Activated CD4-positive, CD25-positive, alpha-beta regulatory T cell treated with anti-CD3 and anti-CD28 coated beads, Interleukin-2, amount 50 U/mL, for 24 hours (primary cell): ENCODE measurements around the gene ACAP1.

ENCODE experiments used
- ATAC-seq, 2 donors: fragments of 150-1000 bp; cut with Tn5 transposase; one replicate each; pipeline ENCODE4 v1.10.0; 2021; ENCODE audit warnings: mild to moderate bottlenecking in 1 of 2, moderate library complexity in 1 of 2

ACAP1 gene

GRCh38 chr17:7311110-7311705 is 25.1 kb upstream of the ACAP1 start:
- ATAC-seq = no peak

- no peak for ATAC-seq
These were observed 23.8 kb upstream of the ACAP1 start for GRCh38 chr17:7312432-7313087.

GRCh38 chr17:7313088-7313889 is 23.0 kb upstream of the ACAP1 start:
- ATAC-seq = peak; percentile 7 to 8

DNA sequence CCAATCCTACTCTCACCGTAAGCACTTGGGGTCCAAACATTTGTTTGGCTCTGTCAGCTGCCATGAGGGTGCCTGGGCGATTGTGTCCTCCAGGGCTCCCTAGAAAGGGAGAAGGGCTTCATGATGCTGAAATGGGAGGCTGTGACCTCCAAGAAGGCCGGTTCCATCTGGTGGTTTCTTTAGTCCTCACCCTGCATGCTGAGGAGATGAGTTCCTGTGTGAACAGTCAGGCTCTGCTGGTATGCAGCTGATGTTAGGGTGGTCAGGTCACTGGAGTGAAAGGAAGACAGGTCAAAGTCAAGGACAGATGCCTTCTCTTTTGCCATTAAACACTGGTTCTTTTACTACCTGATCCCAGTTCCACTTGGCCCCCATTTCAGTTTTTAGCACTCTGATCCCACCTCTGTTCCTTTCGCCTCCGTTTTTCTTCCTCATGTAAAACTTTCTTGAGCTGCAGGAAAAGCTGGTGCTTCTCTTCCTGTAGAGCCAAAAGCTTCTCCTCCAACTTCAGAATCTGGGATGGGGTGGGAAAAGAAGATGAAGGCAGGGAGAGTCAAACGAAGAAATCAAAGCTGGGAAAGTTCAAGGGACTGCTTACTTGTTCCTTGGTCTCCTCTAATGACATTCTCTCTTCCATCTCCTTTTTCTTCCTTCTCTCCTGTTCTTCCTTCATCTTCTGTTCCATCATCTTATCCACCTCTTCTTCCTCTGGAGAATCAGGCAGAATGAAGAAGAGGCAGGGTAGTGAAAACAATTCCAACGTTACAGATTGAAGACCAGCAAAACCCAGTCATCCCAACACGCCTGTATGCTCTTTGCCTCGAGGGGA is 22.2 kb upstream of the ACAP1 start:
- no peak for ATAC-seq

DNA sequence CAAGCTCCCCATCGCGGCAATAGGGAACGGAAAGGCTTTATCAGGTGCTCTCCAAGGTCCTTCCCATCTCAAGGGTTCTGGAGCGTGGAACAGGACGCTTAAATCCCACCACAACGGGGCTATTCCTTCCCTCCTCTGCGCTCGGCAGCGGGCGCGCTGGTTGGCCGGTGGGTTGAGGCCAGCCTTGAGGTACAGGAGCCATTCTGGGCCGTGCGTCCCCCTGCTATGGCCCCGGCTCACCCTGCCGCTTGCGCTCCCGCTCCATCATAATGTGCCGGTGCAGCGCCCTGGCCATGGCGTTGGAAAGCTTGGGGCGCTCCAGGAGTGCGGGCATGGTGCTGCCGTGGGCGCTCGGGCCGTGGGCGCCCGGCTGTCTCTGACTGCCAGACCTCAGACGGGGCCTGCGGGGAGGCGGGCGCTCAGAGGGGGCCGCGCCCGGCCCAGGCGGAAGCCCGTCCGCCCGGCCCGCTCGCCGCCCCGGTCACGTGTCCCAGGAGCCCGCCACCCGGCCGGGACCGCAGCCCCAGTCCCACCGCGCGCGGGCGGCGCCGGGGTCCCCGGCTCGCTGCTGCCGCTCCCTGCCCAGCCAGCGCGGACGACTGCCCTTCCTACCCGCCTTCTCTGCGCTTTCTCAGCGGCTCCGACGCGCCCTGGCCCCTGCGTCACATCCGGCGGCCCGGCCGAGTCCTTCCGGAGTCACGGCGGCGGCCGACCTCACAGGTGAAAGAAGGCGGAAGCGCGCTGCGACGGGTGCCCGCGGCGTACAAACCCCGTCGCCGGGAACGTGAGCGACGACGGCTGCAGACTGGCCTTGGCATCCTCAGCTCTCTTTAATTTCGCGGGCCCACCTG is 21.4 kb upstream of the ACAP1 start, which contains the start of gene GPS2:
GPS2 (minus strand) TSS at position 642 of the 851 bp plus-strand sequence; CDS start at position 334, 308 bp downstream.
- ATAC-seq = peak; percentile 81 to 82

- ATAC-seq = no peak
These were observed 20.6 kb upstream of the ACAP1 start for GRCh38 chr17:7315570-7316235.

DNA sequence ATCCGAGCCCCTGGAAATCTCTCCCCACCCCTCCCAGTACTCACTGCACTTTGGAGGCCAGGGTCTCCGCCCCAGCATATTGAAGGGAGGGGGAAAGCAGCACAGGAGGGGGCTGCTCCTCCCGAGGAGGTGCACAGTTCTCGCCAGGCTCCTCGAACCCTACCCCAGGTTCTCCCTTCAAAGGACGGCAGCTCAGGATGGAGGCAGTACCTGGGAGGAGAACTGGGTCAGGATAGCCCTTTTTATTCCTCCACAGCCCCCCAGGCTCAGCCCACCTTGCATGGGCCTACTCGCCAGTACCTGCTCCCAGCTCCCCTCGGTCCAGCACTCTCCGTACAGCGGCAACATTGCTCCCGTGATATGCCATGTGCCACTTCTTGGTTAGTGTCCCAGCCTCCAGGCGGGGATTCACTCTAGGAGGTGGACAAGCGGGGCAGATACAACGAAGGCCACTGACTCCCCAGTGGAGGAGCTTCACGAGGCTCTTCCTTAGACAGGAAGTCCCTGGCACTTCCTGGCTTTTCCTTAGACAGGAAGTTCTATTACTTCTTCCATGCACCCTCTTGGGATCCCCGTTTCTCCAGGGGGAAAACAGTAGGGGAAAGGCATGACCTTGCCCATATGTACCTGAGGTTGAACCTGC is 19.0 kb upstream of the ACAP1 start:
- ATAC-seq = no peak

- ATAC-seq = no peak
These were observed 18.0 kb upstream of the ACAP1 start for GRCh38 chr17:7318121-7318860.

- no peak for ATAC-seq
These were observed 14.9 kb upstream of the ACAP1 start for GRCh38 chr17:7321466-7321865.

GRCh38 chr17:7322520-7323194 is 13.7 kb upstream of the ACAP1 start:
- ATAC-seq = no peak

- ATAC-seq = peak; percentile 33 to 42
These were observed 12.4 kb upstream of the ACAP1 start for GRCh38 chr17:7323731-7324437.

GRCh38 chr17:7324438-7324779 is 11.9 kb upstream of the ACAP1 start:
- ATAC-seq = no peak

GRCh38 chr17:7325031-7325528 is 11.2 kb upstream of the ACAP1 start:
- no peak for ATAC-seq

GRCh38 chr17:7326186-7326585 is 10.1 kb upstream of the ACAP1 start:
- no peak for ATAC-seq

- no peak for ATAC-seq
These were observed 9.3 kb upstream of the ACAP1 start for GRCh38 chr17:7327056-7327455.

GRCh38 chr17:7327501-7327900 is 8.8 kb upstream of the ACAP1 start:
- ATAC-seq = no peak

DNA sequence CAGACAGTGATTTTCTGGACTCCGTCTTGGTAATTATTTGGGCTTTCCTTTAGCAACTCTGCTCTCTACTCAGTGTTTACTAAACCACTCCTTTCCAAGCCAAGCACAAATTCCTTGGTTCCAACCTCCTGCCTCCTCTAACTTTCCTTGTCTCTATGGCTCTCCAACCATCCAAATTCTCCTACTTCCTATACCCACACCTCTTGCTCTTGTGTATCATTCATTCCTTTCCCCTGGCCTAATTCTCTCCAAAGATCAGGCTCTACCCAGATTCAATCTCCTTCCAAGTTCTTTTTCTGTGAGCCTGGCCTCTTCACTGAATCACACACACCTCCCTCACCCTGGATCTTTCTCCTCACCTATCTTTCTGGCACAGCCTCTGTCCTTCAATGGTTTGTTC is 8.3 kb upstream of the ACAP1 start:
- ATAC-seq = no peak

- peak; percentile 6 to 12 for ATAC-seq
These were observed 7.4 kb upstream of the ACAP1 start, which contains the start of gene NEURL4 for GRCh38 chr17:7328840-7329373. NEURL4 (minus strand) TSS chr17:7329335; CDS start chr17:7329312, 23 bp downstream.
